HCT116 (cell line): ENCODE data around the gene DAPL1. TPM values are rescaled to one million over a fixed set of nuclear protein-coding genes. Genes with fewer than 3 reads are reported as not detected.

ENCODE experiments used
- ATAC-seq: fragments of 200-7000 bp; cut with Tn5 transposase; 2 replicates; pipeline ENCODE4 v1.9.1; 2020; ENCODE audit warnings: mild to moderate bottlenecking, moderate library complexity
- BruUV-seq: library from RNA; stranded (reverse); fragments of 400-500 nt; replicated peaks from 2 replicates; lab custom pipeline; 2021; lab: Mats Ljungman, UMichigan
- CTCF ChIA-PET: fragments of 300-600 bp; sonication (Branson Sonifier 250); formaldehyde crosslinking; loops from one replicate; lab custom pipeline; 2021; ENCODE audit warnings: antibody characterized with exemption; lab: Charles Lee
- POLR2A ChIA-PET: fragments of 300-600, 350-600 bp; sonication (Branson Sonifier 250); formaldehyde crosslinking; loops from one replicate; lab custom pipeline; 2021; ENCODE audit warnings: antibody characterized with exemption; lab: Charles Lee
- RAD21 ChIA-PET, 2 experiments: fragments of 300-600 bp; sonication (Branson Sonifier 250); formaldehyde crosslinking; loops; one replicate each; lab custom pipeline; 2023; ENCODE audit warnings: low total read pairs in 2 of 2; ENCODE audit not compliant: uncharacterized antibody in 2 of 2, unreplicated experiment in 2 of 2, low non-redundant PET in 1 of 2; lab: Charles Lee
- DNase-seq: peaks from one replicate; pipeline ENCODE4 v3.0.0-alpha.2; 2010; ENCODE audit warnings: low read depth, low spot score
- H2AFZ ChIP-seq: fragments of 200-600 bp; shearing (Covaris generic), sonication (generic); 2 replicates; pipeline ENCODE4 v1.6.1; 2017; ENCODE audit warnings: low read depth, mixed run types, mixed read lengths, antibody characterized with exemption, low read length; ENCODE audit not compliant: poor library complexity, severe bottlenecking
- H3K27ac ChIP-seq: 2 replicates; pipeline ENCODE4 v1.5.1; 2012; ENCODE audit warnings: low read depth, low read length
- H3K27me3 ChIP-seq: fragments of 200-600 bp; sonication (generic); 2 replicates; pipeline ENCODE4 v1.6.1; 2016; ENCODE audit warnings: mixed run types, low read length, mixed read lengths; ENCODE audit not compliant: insufficient read depth
- H3K36me3 ChIP-seq, 2 experiments: fragments of 200-500 bp in 1 of 2; fragments of 200-600 bp in 1 of 2; sonication (Bioruptor generic) in 1 of 2; sonication (generic) in 1 of 2; 2 replicates each; pipeline versions ENCODE4 v1.5.1 to v1.6.1; 2014 to 2016; ENCODE audit warnings: low read length in 2 of 2, inconsistent platforms in 1 of 2, mixed read lengths in 1 of 2, mixed run types in 1 of 2; ENCODE audit not compliant: insufficient read depth in 2 of 2, control insufficient read depth in 1 of 2
- H3K4me1 ChIP-seq, 2 experiments: fragments of 200-600 bp in 1 of 2; sonication (generic) in 1 of 2; 2 replicates each; pipeline versions ENCODE4 v1.5.1 to v1.6.1; 2012 to 2017; ENCODE audit warnings: low read length in 2 of 2, inconsistent platforms in 1 of 2, mild to moderate bottlenecking in 1 of 2, mixed read lengths in 1 of 2, mixed run types in 1 of 2, moderate library complexity in 1 of 2; ENCODE audit not compliant: insufficient read depth in 2 of 2, control insufficient read depth in 1 of 2
- H3K4me2 ChIP-seq: fragments of 200-600 bp; sonication (generic); 2 replicates; pipeline ENCODE4 v1.6.1; 2017; ENCODE audit warnings: mixed run types, low read length, mixed read lengths
- H3K4me3 ChIP-seq, 2 experiments: fragments of 200-600 bp in 1 of 2; sonication (generic) in 1 of 2; replicated peaks in 1 of 2; 2 replicates each; pipeline ENCODE4 v1.5.1; 2011 to 2016; ENCODE audit warnings: low read length in 2 of 2, control low read depth in 1 of 2, low read depth in 1 of 2, mild to moderate bottlenecking in 1 of 2, mixed read lengths in 1 of 2, mixed run types in 1 of 2
- H3K79me2 ChIP-seq: fragments of 200-600 bp; sonication (generic); 2 replicates; pipeline ENCODE4 v1.6.1; 2017; ENCODE audit warnings: mild to moderate bottlenecking, mixed run types, low read length, moderate library complexity, mixed read lengths; ENCODE audit not compliant: insufficient read depth
- H3K9ac ChIP-seq: fragments of 200-600 bp; sonication (generic); 2 replicates; pipeline ENCODE4 v1.6.1; 2016; ENCODE audit warnings: low read length, mixed read lengths
- H3K9me2 ChIP-seq: fragments of 200-600 bp; sonication (generic), shearing (Covaris generic); 2 replicates; pipeline ENCODE4 v1.6.1; 2017; ENCODE audit warnings: mixed run types, mild to moderate bottlenecking, moderate library complexity; ENCODE audit not compliant: insufficient read depth
- H3K9me3 ChIP-seq, 2 experiments: fragments of 200-500 bp in 1 of 2; fragments of 200-600 bp in 1 of 2; sonication (Bioruptor generic) in 1 of 2; sonication (generic) in 1 of 2; 2 replicates each; pipeline ENCODE4 v1.6.1; 2014 to 2017; ENCODE audit warnings: low read length in 2 of 2, mixed read lengths in 2 of 2, inconsistent platforms in 1 of 2, low read depth in 1 of 2, mild to moderate bottlenecking in 1 of 2, mixed run types in 1 of 2, moderate library complexity in 1 of 2; ENCODE audit not compliant: control insufficient read depth in 1 of 2, insufficient read depth in 1 of 2
- H4K20me1 ChIP-seq: fragments of 200-600 bp; sonication (generic), shearing (Covaris generic); 2 replicates; pipeline ENCODE4 v1.6.1; 2017; ENCODE audit warnings: mixed run types, mild to moderate bottlenecking, moderate library complexity; ENCODE audit not compliant: insufficient read depth
- CBX3 ChIP-seq: IDR thresholded peaks from 2 replicates; pipeline ENCODE4 v1.6.1; 2012; ENCODE audit warnings: low read depth
- CEBPB ChIP-seq: IDR thresholded peaks from 2 replicates; pipeline ENCODE4 v1.6.1; 2012; ENCODE audit warnings: low read depth
- EGR1 ChIP-seq: IDR thresholded peaks from 2 replicates; pipeline ENCODE4 v1.6.1; 2012; ENCODE audit warnings: low read depth
- EZH2 ChIP-seq: fragments of 200-600 bp; sonication (generic); IDR thresholded peaks from 2 replicates; pipeline ENCODE4 v1.6.1; 2017; ENCODE audit warnings: antibody characterized with exemption, mixed run types
- EZH2phosphoT487 ChIP-seq: fragments of 200-600 bp; IDR thresholded peaks from 2 replicates; pipeline ENCODE4 v1.6.1; 2018; ENCODE audit warnings: antibody characterized with exemption, borderline replicate concordance
- MAX ChIP-seq: IDR thresholded peaks from 2 replicates; pipeline ENCODE4 v1.6.1; 2012
- POLR2AphosphoS5 ChIP-seq: IDR thresholded peaks from 2 replicates; pipeline ENCODE4 v1.6.1; 2011; ENCODE audit warnings: mild to moderate bottlenecking, low read depth, low read length, moderate library complexity
- RAD21 ChIP-seq: IDR thresholded peaks from 2 replicates; pipeline ENCODE4 v1.6.1; 2012; ENCODE audit warnings: low read depth, mild to moderate bottlenecking
- REST ChIP-seq: IDR thresholded peaks from 2 replicates; pipeline ENCODE4 v1.6.1; 2012; ENCODE audit warnings: low read depth
- SIN3A ChIP-seq: IDR thresholded peaks from 2 replicates; pipeline ENCODE4 v1.6.1; 2012; ENCODE audit warnings: low read depth
- SP1 ChIP-seq: IDR thresholded peaks from 2 replicates; pipeline ENCODE4 v1.6.1; 2012; ENCODE audit warnings: low read depth
- TCF7L2 ChIP-seq: IDR thresholded peaks from 2 replicates; pipeline ENCODE4 v1.7.0; 2011; ENCODE audit warnings: borderline replicate concordance, inconsistent platforms; ENCODE audit not compliant: insufficient read depth, insufficient read length; ENCODE audit errors: extremely low read depth
- YY1 ChIP-seq: IDR thresholded peaks from 2 replicates; pipeline ENCODE4 v1.6.1; 2011; ENCODE audit warnings: low read length, low read depth, moderate library complexity, mild to moderate bottlenecking; ENCODE audit not compliant: insufficient replicate concordance; ENCODE audit errors: extremely low read depth
- ZBTB33 ChIP-seq: IDR thresholded peaks from 2 replicates; pipeline ENCODE4 v1.6.1; 2011; ENCODE audit warnings: mild to moderate bottlenecking, low read length, moderate library complexity; ENCODE audit not compliant: insufficient replicate concordance; ENCODE audit errors: extremely low read depth
- ZFX ChIP-seq: fragments of 450-650 bp; IDR thresholded peaks from 2 replicates; pipeline ENCODE4 v1.6.1; 2017
- ZNF274 ChIP-seq: fragments of 200-500 bp; sonication (Bioruptor generic); IDR thresholded peaks from 2 replicates; pipeline ENCODE4 v1.6.1; 2014; ENCODE audit warnings: mild to moderate bottlenecking, low read depth, low read length, inconsistent platforms
- intact Hi-C: fragments of 100-400 bp; cut with micrococcal nuclease; formaldehyde crosslinking; loops from 2 replicates; pipeline ENCODE4 v1.10.0; 2022
- total RNA-seq: library from RNA; stranded (reverse); gene quantifications from one replicate; pipeline ENCODE4 v1.2.1, GENCODE V29; 2021; ENCODE audit not compliant: unreplicated experiment

The DAPL1 gene
- total RNA-seq, 1 experiment from 2014 or later, result not detected

- intact Hi-C loops, result no loop called here
- Histone ChIP-seq H3K4me3 (no peak overlapping the region), H3K79me2 (no peaks in the 10 kb centered on the region), H3K36me3 (no peaks in the 10 kb centered on the region), H3K9me2 (no peaks in the 10 kb centered on the region), H3K4me1 (no peaks in the 10 kb centered on the region), H4K20me1 (no peaks in the 10 kb centered on the region), H2AFZ (no peak overlapping the region)
- DNase-seq (no peak), ATAC-seq (no peak)
- BruUV-seq, result no TSS peak
- TF ChIP-seq EGR1, result no peak
- TF ChIP-seq POLR2AphosphoS5, result no peak
- TF ChIP-seq MAX, result no peak
- TF ChIP-seq EZH2, result no peak
- TF ChIP-seq CEBPB, result no peak
- TF ChIP-seq, all 23 proteins: peak for 0
- no peaks in the 10 kb centered on the region for H3K9me3 ChIP-seq
- H3K27ac ChIP-seq, result no peak overlapping the region
- H3K9ac ChIP-seq, result no peak overlapping the region
- RAD21 ChIA-PET, result no interaction called here
- CTCF ChIA-PET, result no interaction called here
- no peak overlapping the region for H3K4me2 ChIP-seq
- POLR2A ChIA-PET, result no interaction called here
- H3K27me3 ChIP-seq, result no peaks in the 10 kb centered on the region
Observed at GRCh38 chr2:158777077-158777476, 18.0 kb upstream of the DAPL1 start.

- DNase-seq, result no peak
- Histone ChIP-seq H3K4me1 (no peaks in the 10 kb centered on the region), H3K36me3 (no peaks in the 10 kb centered on the region), H3K79me2 (no peaks in the 10 kb centered on the region), H3K9me3 (no peaks in the 10 kb centered on the region), H3K27ac (no peak overlapping the region), H3K9me2 (no peaks in the 10 kb centered on the region), H3K4me2 (no peak overlapping the region)
- RAD21 ChIA-PET, result no interaction called here
- no peak for TF ChIP-seq ZFX
- TF ChIP-seq YY1, result no peak
- no peak for TF ChIP-seq ZNF274
- no peak for TF ChIP-seq CEBPB
- no peak for TF ChIP-seq TCF7L2
- no peak for TF ChIP-seq REST
- TF ChIP-seq RAD21, result no peak
- TF ChIP-seq CBX3, result no peak
- TF ChIP-seq ZBTB33, result no peak
- no peak for TF ChIP-seq EZH2phosphoT487
- TF ChIP-seq SP1, result no peak
- TF ChIP-seq SIN3A, result no peak
- TF ChIP-seq, all 23 proteins: peak for 0
- Histone ChIP-seq H3K27me3 (no peaks in the 10 kb centered on the region), H3K4me3 (no peak overlapping the region), H4K20me1 (no peaks in the 10 kb centered on the region), H3K9ac (no peak overlapping the region), H2AFZ (no peak overlapping the region)
- ChIA-PET CTCF (no interaction called here), POLR2A (no interaction called here)
- ATAC-seq, result no peak
- no TSS peak for BruUV-seq
- intact Hi-C loops, result no loop called here
Observed at GRCh38 chr2:158778243-158778642, 16.9 kb upstream of the DAPL1 start.
